Osteocyte (in vitro differentiated cells): Measurements from ENCODE around the gene ARHGAP31. TPM values are rescaled to one million over a fixed set of nuclear protein-coding genes. Genes with fewer than 3 reads are reported as not detected.

Source experiments
- DNase-seq: peaks from one replicate; pipeline ENCODE4 v3.0.0; 2021; ENCODE audit warnings: mixed read lengths; ENCODE audit not compliant: unreplicated experiment; ENCODE audit errors: extremely low spot score
- H3K27ac Mint-ChIP-seq: one replicate; pipeline ENCODE4 v1.8.0; 2021; ENCODE audit warnings: mild to moderate bottlenecking, mixed read lengths; ENCODE audit not compliant: unreplicated experiment
- H3K27me3 Mint-ChIP-seq: one replicate; pipeline ENCODE4 v1.8.0; 2021; ENCODE audit warnings: mixed read lengths; ENCODE audit not compliant: unreplicated experiment
- H3K36me3 Mint-ChIP-seq: one replicate; pipeline ENCODE4 v1.8.0; 2021; ENCODE audit warnings: mixed read lengths; ENCODE audit not compliant: unreplicated experiment
- H3K4me1 Mint-ChIP-seq: one replicate; pipeline ENCODE4 v1.8.0; 2021; ENCODE audit warnings: mixed read lengths; ENCODE audit not compliant: unreplicated experiment
- H3K4me3 Mint-ChIP-seq: one replicate; pipeline ENCODE4 v1.8.0; 2021; ENCODE audit warnings: mild to moderate bottlenecking, moderate library complexity, mixed read lengths; ENCODE audit not compliant: unreplicated experiment
- H3K9me3 Mint-ChIP-seq: one replicate; pipeline ENCODE4 v1.8.0; 2021; ENCODE audit warnings: mixed read lengths; ENCODE audit not compliant: unreplicated experiment
- total RNA-seq: library from RNA; stranded (reverse); gene quantifications from 2 replicates; pipeline ENCODE4 v1.2.1, GENCODE V29; 2021
- TF ChIP-seq, protein P1 (sequence below): fragments of 200-600 bp; sonication (generic); IDR thresholded peaks from 2 replicates; pipeline ENCODE4 v1.5.0; 2021; ENCODE audit warnings: antibody characterized with exemption, mild to moderate bottlenecking, moderate library complexity

ARHGAP31 gene
- total RNA-seq, 1 donor from 2014 or later, result 49.7 TPM

DNA sequence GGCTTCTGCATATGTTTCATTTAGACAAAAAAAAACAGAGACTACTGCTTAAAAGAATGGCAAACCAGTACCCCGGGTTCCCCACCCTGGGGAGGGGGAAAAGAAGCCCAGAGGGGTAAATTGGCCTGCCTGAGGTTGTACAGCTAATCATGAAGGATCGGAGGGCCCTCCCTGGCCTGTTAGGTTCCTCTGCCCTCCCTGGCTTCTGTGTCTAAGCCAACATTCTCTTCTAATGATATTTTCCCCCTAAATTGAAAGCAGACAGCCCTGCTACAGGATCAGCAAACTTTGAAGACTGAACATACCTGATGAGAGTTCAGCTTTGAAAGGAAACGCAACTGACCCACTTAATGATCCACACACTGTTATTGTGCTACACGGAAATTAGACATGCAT is 2.5 kb downstream of the ARHGAP31 start:
- Mint-ChIP-seq H3K4me1 (peaks cover 66% of the 10 kb centered on the region), H3K27ac (peak overlapping the region; percentile 81), H3K4me3 (peak overlapping the region; percentile 90), H3K27me3 (no peaks in the 10 kb centered on the region), H3K9me3 (no peaks in the 10 kb centered on the region), H3K36me3 (peaks cover 13% of the 10 kb centered on the region)
- DNase-seq, result no peak
- TF ChIP-seq, protein P1, sequence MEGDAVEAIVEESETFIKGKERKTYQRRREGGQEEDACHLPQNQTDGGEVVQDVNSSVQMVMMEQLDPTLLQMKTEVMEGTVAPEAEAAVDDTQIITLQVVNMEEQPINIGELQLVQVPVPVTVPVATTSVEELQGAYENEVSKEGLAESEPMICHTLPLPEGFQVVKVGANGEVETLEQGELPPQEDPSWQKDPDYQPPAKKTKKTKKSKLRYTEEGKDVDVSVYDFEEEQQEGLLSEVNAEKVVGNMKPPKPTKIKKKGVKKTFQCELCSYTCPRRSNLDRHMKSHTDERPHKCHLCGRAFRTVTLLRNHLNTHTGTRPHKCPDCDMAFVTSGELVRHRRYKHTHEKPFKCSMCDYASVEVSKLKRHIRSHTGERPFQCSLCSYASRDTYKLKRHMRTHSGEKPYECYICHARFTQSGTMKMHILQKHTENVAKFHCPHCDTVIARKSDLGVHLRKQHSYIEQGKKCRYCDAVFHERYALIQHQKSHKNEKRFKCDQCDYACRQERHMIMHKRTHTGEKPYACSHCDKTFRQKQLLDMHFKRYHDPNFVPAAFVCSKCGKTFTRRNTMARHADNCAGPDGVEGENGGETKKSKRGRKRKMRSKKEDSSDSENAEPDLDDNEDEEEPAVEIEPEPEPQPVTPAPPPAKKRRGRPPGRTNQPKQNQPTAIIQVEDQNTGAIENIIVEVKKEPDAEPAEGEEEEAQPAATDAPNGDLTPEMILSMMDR, result no peak

DNA sequence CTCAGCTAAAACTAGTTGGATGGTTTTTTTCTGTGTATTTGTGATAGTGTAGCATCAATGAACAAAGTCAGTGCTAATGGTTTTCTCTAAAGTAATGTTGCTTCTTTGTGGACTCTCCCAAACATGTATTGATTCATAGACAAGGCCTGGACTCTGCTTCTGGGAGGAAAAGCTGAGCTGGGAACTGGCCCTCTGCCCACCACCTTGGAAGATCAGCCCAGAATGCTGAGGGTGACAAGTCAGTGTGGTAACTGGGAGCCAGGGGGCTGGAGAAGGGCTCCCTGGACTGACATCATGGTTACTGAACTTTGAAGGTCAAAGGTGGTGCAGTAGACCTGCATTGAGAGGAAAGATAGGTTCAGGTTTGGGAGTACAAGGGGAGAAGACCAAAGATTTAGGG is 3.0 kb downstream of the ARHGAP31 start:
- Mint-ChIP-seq H3K4me1 (peaks cover 71% of the 10 kb centered on the region), H3K27ac (peak overlapping the region; percentile 81), H3K36me3 (peaks cover 13% of the 10 kb centered on the region), H3K4me3 (peak overlapping the region; percentile 90), H3K27me3 (no peaks in the 10 kb centered on the region), H3K9me3 (no peaks in the 10 kb centered on the region)
- TF ChIP-seq, protein P1, result no peak
- DNase-seq, result no peak

DNA sequence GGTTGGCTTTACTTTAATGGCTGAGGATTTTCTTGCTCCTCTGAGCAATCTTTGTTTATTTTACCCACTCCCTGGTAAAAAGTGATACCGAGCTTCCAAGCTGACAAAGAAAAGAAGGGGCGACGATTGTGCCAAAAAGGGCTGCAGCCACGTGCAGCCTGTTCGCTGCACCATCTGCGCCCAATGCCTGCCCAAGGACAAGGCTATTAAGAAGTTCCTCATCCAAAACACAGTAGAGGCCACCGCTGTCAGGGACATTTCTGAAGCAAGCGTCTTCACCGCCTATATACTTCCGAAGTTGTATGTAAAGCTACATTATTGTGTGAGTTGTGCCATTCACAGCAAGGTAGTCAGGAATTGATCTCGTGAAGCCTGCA is 4.4 kb downstream of the ARHGAP31 start:
- TF ChIP-seq, protein P1, result no peak

DNA sequence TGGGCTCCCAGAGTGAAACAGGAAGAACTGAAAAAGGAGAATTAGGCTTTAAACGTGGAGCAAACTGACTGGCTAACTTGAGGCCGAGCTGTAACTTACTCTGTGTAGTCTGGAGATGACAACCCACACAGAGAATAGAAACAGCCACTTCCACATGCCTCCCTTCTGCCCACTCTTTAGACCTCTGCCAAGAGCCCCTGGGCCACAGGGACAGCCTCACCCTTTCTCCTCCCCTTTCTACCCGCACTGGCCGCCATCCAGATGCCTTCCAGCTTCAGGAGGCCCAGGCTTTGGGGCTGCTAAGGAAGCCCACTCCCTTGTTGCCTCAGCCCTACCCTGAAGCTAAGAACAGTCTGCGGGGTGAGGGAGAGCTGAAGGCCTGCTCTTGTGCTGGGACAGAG is 6.8 kb downstream of the ARHGAP31 start:
- Mint-ChIP-seq H3K4me3 (peak overlapping the region; percentile 41), H3K4me1 (peaks cover 89% of the 10 kb centered on the region), H3K27ac (peak overlapping the region; percentile 91), H3K9me3 (no peaks in the 10 kb centered on the region), H3K27me3 (no peaks in the 10 kb centered on the region), H3K36me3 (peaks cover 17% of the 10 kb centered on the region)
- TF ChIP-seq, protein P1, result no peak
- no peak for DNase-seq

More for the DNA sequence above, 4.4 kb downstream of the ARHGAP31 start:
- Mint-ChIP-seq H3K27ac (peak overlapping the region; percentile 72), H3K4me1 (peaks cover 73% of the 10 kb centered on the region), H3K27me3 (no peaks in the 10 kb centered on the region), H3K36me3 (peaks cover 17% of the 10 kb centered on the region), H3K9me3 (no peaks in the 10 kb centered on the region), H3K4me3 (no peak overlapping the region)
- DNase-seq, result no peak

DNA sequence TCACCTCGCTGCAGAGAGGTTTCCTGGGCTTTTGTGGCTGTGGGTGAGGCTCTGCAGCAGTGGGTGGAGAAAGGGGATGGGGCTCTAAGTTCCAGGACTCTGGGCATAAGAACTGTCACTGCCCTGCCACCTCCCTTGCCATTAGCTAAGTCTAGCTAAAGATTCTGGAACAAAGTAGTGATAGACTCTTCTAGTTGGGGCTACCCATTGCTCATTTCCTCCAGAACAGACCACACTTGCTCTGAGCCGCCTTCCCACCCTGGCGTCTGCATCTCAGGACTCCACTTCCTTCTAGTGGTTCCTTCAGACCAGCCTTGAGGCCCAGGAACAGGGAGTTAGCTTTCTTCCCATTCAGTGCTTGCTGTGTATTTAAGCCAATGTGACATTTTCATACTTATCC is 7.5 kb downstream of the ARHGAP31 start:
- Mint-ChIP-seq H3K27me3 (no peaks in the 10 kb centered on the region), H3K36me3 (peaks cover 20% of the 10 kb centered on the region), H3K4me3 (no peak overlapping the region), H3K9me3 (no peaks in the 10 kb centered on the region), H3K4me1 (peaks cover 83% of the 10 kb centered on the region), H3K27ac (peak overlapping the region; percentile 91)
- no peak for DNase-seq
- TF ChIP-seq, protein P1, result no peak
